B cell (primary cell): Measurements from ENCODE around the gene TWIST1. TPM values are rescaled to one million over a fixed set of nuclear protein-coding genes. Genes with fewer than 3 reads are reported as not detected.

Source experiments
- ATAC-seq: fragments of 200-7000 bp; cut with Tn5 transposase; one replicate; pipeline ENCODE4 v1.10.0; 2021; ENCODE audit warnings: low read depth, mild to moderate bottlenecking, moderate number of reproducible peaks, moderate library complexity
- CTCF ChIA-PET: fragments of 350-600 bp; sonication (Branson Sonifier 250); formaldehyde crosslinking; loops from one replicate; lab custom pipeline; 2021; ENCODE audit warnings: antibody characterized with exemption, inconsistent platforms; lab: Charles Lee
- POLR2A ChIA-PET: fragments of 350-600 bp; sonication (Branson Sonifier 250); formaldehyde crosslinking; loops from one replicate; lab custom pipeline; 2021; ENCODE audit warnings: antibody characterized with exemption; lab: Charles Lee
- DNase-seq: peaks from one replicate; pipeline ENCODE4 v3.0.0; 2013
- H2AFZ ChIP-seq: 2 replicates; pipeline ENCODE4 v1.6.1; 2012; ENCODE audit warnings: mild to moderate bottlenecking, low read depth, low read length; ENCODE audit not compliant: insufficient read depth, poor library complexity, severe bottlenecking
- H3K27ac ChIP-seq, 2 donors: 1 replicate in 1 of 2; 2 replicates in 1 of 2; pipeline ENCODE4 v1.5.1; 2012 to 2013; ENCODE audit warnings: low read length in 2 of 2, mild to moderate bottlenecking in 2 of 2, moderate library complexity in 1 of 2
- H3K27me3 ChIP-seq, 4 experiments: fragments of 200-600 bp in 1 of 4; sonication (generic) in 1 of 4; replicated peaks in 1 of 4; 1 replicate in 2 of 4; 2 replicates in 2 of 4; pipeline versions ENCODE4 v1.6.1 to v1.7.0; 2013 to 2016; ENCODE audit warnings: low read length in 3 of 4, mild to moderate bottlenecking in 2 of 4, mixed read lengths in 1 of 4, moderate library complexity in 1 of 4; ENCODE audit not compliant: insufficient read depth in 4 of 4, control insufficient read depth in 3 of 4; ENCODE audit errors: control extremely low read depth in 1 of 4
- H3K36me3 ChIP-seq, 2 experiments: replicated peaks in 1 of 2; 1 replicate in 1 of 2; 2 replicates in 1 of 2; pipeline versions ENCODE4 v1.6.1 to v1.7.1; 2013; ENCODE audit warnings: low read length in 1 of 2; ENCODE audit not compliant: insufficient read depth in 2 of 2, control insufficient read depth in 1 of 2; ENCODE audit errors: control extremely low read depth in 1 of 2, extremely low read depth in 1 of 2
- H3K4me1 ChIP-seq, 2 donors: fragments of 200-600 bp in 1 of 2; sonication (generic) in 1 of 2; 1 replicate in 1 of 2; 2 replicates in 1 of 2; pipeline versions ENCODE4 v1.5.1 to v1.6.1; 2013 to 2017; ENCODE audit warnings: low read length in 2 of 2; ENCODE audit not compliant: control insufficient read depth in 2 of 2, insufficient read depth in 2 of 2
- H3K4me2 ChIP-seq: replicated peaks from 2 replicates; pipeline ENCODE3; 2012; ENCODE audit warnings: mild to moderate bottlenecking, low read depth, low read length; ENCODE audit not compliant: poor library complexity, severe bottlenecking
- H3K4me3 ChIP-seq, 5 experiments: fragments of 200-600 bp in 1 of 5; sonication (generic) in 1 of 5; 1 replicate in 3 of 5; 2 replicates in 2 of 5; pipeline versions ENCODE4 v1.5.1 to v1.7.0; 2011 to 2016; ENCODE audit warnings: low read length in 4 of 5, mild to moderate bottlenecking in 4 of 5, low read depth in 2 of 5, control low read depth in 1 of 5, moderate library complexity in 1 of 5; ENCODE audit not compliant: insufficient read depth in 1 of 5; ENCODE audit errors: control extremely low read depth in 1 of 5, extremely low read depth in 1 of 5
- H3K79me2 ChIP-seq: fragments of 200-600 bp; sonication (generic); one replicate; pipeline ENCODE4 v1.6.0; 2016; ENCODE audit warnings: low read length; ENCODE audit not compliant: control insufficient read depth, insufficient read depth
- H3K9ac ChIP-seq: fragments of 200-600 bp; sonication (generic); 2 replicates; pipeline ENCODE4 v1.6.1; 2017; ENCODE audit warnings: mild to moderate bottlenecking, low read length, moderate library complexity
- H3K9me3 ChIP-seq, 3 donors: one replicate each; pipeline versions ENCODE4 v1.6.1 to v1.7.1; 2013; ENCODE audit warnings: low read length in 2 of 3; ENCODE audit not compliant: control insufficient read depth in 2 of 3, insufficient read depth in 1 of 3; ENCODE audit errors: control extremely low read depth in 1 of 3
- H4K20me1 ChIP-seq: 2 replicates; pipeline ENCODE4 v1.6.0; 2012; ENCODE audit warnings: mild to moderate bottlenecking, low read length; ENCODE audit not compliant: insufficient read depth, control insufficient read depth, poor library complexity, severe bottlenecking
- H3K27ac Mint-ChIP-seq: one replicate; pipeline ENCODE4 v1.8.0; 2021; ENCODE audit warnings: mixed read lengths
- H3K27me3 Mint-ChIP-seq: one replicate; pipeline ENCODE4 v1.8.0; 2021; ENCODE audit warnings: mixed read lengths
- H3K4me1 Mint-ChIP-seq: one replicate; pipeline ENCODE4 v1.8.0; 2021; ENCODE audit warnings: mixed read lengths
- H3K4me3 Mint-ChIP-seq: one replicate; pipeline ENCODE4 v1.8.0; 2021; ENCODE audit warnings: mixed read lengths
- H3K9me3 Mint-ChIP-seq: one replicate; pipeline ENCODE4 v1.8.0; 2022; ENCODE audit warnings: mixed read lengths; ENCODE audit not compliant: insufficient read depth
- CTCF ChIP-seq: fragments of 200-600 bp; IDR thresholded peaks from one replicate; pipeline ENCODE4 v1.8.0; 2022; ENCODE audit warnings: antibody characterized with exemption, mild to moderate bottlenecking
- EZH2 ChIP-seq: IDR thresholded peaks from 2 replicates; pipeline ENCODE4 v1.6.1; 2012; ENCODE audit warnings: borderline replicate concordance, low read depth, mild to moderate bottlenecking, moderate library complexity, low read length; ENCODE audit not compliant: insufficient read depth, poor library complexity, severe bottlenecking
- WGBS: methylation state at CpG from one replicate; pipeline ENCODE4 v1.1.5; 2013; ENCODE audit warnings: missing lambda C conversion rate; ENCODE audit not compliant: insufficient coverage; 5-methylcytosine and 5-hydroxymethylcytosine counted together
- intact Hi-C: fragments of 100-400 bp; cut with micrococcal nuclease; formaldehyde crosslinking; loops from one replicate; pipeline ENCODE4 v1.10.0; 2022
- polyA plus RNA-seq: library from polyadenylated mRNA; depleted of rRNA; stranded (reverse); fragments of >200 nt; gene quantifications from 2 replicates; pipeline ENCODE4 v1.2.3, GENCODE V29; 2012
- total RNA-seq, 2 donors: library from RNA; stranded (reverse); fragments of 120-200 nt in 1 of 2; gene quantifications; 1 replicate in 1 of 2; 2 replicates in 1 of 2; pipeline versions ENCODE4 v1.2.3 to v1.2.4, GENCODE V29; 2013 to 2022

The TWIST1 gene
- total and polyA plus RNA-seq, 2 donors (not counting 1 experiment from before 2014, with no cell fraction given): not detected

- no peak overlapping the region for H3K4me2 ChIP-seq
- 100% methylated on average over 1 of the region's 4 CpGs for WGBS
- ChIA-PET CTCF (no interaction called here), POLR2A (no interaction called here)
- H3K79me2 ChIP-seq: no peaks in the 10 kb centered on the region
- no peak overlapping the region for H3K4me3 Mint-ChIP-seq
- H3K4me3 ChIP-seq: no peak overlapping the region
- H3K4me1 Mint-ChIP-seq: no peaks in the 10 kb centered on the region
- no peak overlapping the region for H2AFZ ChIP-seq
- no peaks in the 10 kb centered on the region for H3K36me3 ChIP-seq
- no peaks in the 10 kb centered on the region for H3K9me3 Mint-ChIP-seq
- peaks cover 0 to 11% (median 0%) of the 10 kb centered on the region in 3 donors for H3K9me3 ChIP-seq
- H3K27me3 Mint-ChIP-seq: peaks cover 39% of the 10 kb centered on the region
- no peak overlapping the region for H3K27ac Mint-ChIP-seq
- ATAC-seq: no peak
- H4K20me1 ChIP-seq: no peaks in the 10 kb centered on the region
- no peak overlapping the region for H3K9ac ChIP-seq
- H3K27ac ChIP-seq: no peak overlapping the region
- intact Hi-C loops: no loop called here
- H3K4me1 ChIP-seq: peaks cover 0 to 2% of the 10 kb centered on the region in 2 donors
- peaks cover 0 to 15% (median 11%) of the 10 kb centered on the region in 4 experiments for H3K27me3 ChIP-seq
- no peak for DNase-seq
- no peak for TF ChIP-seq CTCF
- no peak for TF ChIP-seq EZH2
These were observed 22.4 kb upstream of the TWIST1 start for GRCh38 chr7:19139706-19140327.

GRCh38 chr7:19133886-19134285 is 16.4 kb upstream of the TWIST1 start:
- Histone ChIP-seq H3K27me3 (peaks cover 0 to 2% (median 0%) of the 10 kb centered on the region in 4 experiments), H3K9ac (no peak overlapping the region), H3K4me1 (no peaks in the 10 kb centered on the region), H3K4me3 (no peak overlapping the region), H3K79me2 (no peaks in the 10 kb centered on the region), H4K20me1 (no peaks in the 10 kb centered on the region), H3K4me2 (no peak overlapping the region), H3K9me3 (no peaks in the 10 kb centered on the region), H3K36me3 (no peaks in the 10 kb centered on the region), H2AFZ (no peak overlapping the region), H3K27ac (no peak overlapping the region)
- Mint-ChIP-seq H3K27ac (no peak overlapping the region), H3K9me3 (no peaks in the 10 kb centered on the region), H3K4me3 (no peak overlapping the region), H3K4me1 (no peaks in the 10 kb centered on the region), H3K27me3 (peaks cover 20% of the 10 kb centered on the region)
- DNase-seq: no peak
- intact Hi-C loops: no loop called here
- ATAC-seq: no peak
- POLR2A ChIA-PET: no interaction called here
- WGBS: no CpG with 5 or more reads among the region's 4 CpGs
- TF ChIP-seq CTCF: no peak
- no peak for TF ChIP-seq EZH2
- CTCF ChIA-PET: no interaction called here
